Vein endothelial cell (primary cell): Measurements from ENCODE around the gene SERPINB8. TPM values are rescaled to one million over a fixed set of nuclear protein-coding genes. Genes with fewer than 3 reads are reported as not detected.

ENCODE experiments used
- total RNA-seq: library from RNA; depleted of rRNA; stranded (reverse); fragments of >200 nt; gene quantifications from 2 replicates; pipeline ENCODE4 v1.2.3, GENCODE V29; 2012

The SERPINB8 gene, protein sequence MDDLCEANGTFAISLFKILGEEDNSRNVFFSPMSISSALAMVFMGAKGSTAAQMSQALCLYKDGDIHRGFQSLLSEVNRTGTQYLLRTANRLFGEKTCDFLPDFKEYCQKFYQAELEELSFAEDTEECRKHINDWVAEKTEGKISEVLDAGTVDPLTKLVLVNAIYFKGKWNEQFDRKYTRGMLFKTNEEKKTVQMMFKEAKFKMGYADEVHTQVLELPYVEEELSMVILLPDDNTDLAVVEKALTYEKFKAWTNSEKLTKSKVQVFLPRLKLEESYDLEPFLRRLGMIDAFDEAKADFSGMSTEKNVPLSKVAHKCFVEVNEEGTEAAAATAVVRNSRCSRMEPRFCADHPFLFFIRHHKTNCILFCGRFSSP
- total RNA-seq = 25.8 and 43.9 TPM in 2 replicates

DNA sequence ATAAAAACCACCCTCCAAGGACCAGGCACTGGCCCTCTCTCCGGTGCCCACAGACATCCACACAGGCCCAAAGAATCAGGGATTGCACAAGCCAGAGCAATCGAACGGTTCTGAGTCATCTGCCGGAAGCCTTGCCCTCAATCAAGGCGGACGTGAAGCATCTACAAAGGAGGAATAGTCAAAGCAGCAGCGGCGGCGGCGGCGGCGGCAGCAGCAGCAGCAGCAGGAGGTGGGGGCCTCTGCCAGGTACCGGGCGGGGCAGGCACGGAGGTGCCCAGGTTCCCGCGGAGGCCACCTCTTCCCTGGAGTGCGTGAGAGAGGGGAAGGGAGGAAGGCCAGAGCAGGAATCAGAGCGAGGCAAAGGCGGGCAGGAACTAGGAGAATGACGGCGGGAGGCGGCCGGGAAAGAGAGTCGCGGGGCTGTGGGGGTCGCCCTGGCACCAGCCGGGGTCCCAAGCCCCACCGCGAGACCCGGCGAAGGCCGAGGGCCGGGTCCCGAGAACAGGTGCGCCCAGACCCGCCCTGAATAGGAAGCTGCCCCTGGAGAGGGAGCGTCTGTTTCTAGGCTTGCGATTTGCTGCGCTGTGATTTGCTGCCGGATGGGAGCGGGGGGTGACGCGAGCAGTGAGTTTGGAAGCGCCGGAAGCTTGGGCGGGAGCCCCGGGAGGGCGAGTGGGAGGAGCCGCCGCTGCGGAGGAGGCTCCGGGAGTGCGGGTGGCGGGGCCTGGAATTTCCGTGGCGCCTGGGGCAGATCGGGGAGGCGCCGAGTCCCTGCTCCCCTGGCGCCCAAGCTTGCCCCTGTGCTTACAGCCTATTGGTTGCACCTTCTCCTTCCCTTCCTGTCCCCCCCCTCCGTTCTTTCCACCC lies at the start of gene SERPINB8:
TSS of gene SERPINB8 (plus strand) at position 140 of the 867 bp plus-strand sequence. CDS start 8,228 bp downstream, outside the sequence.

DNA sequence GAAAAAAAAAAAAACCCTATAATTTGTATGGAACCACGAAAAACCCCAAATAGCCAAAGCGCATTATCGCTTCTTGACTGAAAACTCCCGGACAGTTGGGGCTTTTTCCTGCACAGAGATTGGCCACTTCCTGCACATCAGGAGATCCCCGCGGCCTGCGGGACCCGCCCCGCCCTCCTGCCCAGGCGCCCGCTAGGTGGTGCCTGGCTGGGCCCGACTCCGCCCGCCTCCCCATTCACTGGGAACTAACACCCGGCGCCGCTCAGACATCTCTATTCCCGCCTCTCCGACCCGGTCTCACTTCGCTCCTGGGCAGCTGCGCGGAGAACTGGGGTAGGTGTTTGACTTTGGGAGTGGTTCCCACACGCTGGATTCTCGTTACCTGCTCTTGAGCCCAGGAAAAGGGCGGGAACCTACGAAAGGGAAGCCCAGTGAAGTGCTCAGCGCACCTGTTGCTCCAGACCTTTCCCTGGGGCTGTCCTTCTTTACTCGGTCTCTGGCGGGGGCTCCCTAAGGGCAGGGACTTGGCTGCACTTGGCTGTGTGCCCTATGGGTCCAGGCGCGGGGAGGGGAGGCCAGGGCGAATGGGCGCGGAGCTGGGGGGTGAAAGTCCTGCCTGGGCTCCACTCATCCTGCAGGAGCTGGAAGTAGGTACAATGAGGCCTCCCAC lies 20.7 kb upstream of the SERPINB8 start, which contains the start of gene HMSD:
TSS of gene HMSD (plus strand) at position 234 of the 670 bp plus-strand sequence. CDS start 4,155 bp downstream, outside the sequence.

Other genes starting within 250 kb of the SERPINB8 start
- not detected in 2 replicates for gene SERPINB7, start 194.7 kb upstream of the SERPINB8 start, total RNA-seq
- gene SERPINB2, start 82.4 kb upstream of the SERPINB8 start, total RNA-seq = 0.65 and 3.7 TPM in 2 replicates
- not detected in 2 replicates for gene SERPINB10, start 62.1 kb upstream of the SERPINB8 start, total RNA-seq
- gene HMSD, start 20.8 kb upstream of the SERPINB8 start, total RNA-seq = not detected in 2 replicates
- gene LINC00305, start 179.0 kb downstream of the SERPINB8 start, total RNA-seq = not detected in 2 replicates